Measurements from ENCODE around the gene CHCHD3. TPM values are rescaled to one million over a fixed set of nuclear protein-coding genes. Genes with fewer than 3 reads are reported as not detected.

Gene CHCHD3
- total and polyA plus RNA-seq, 2 of the 4 experiments (the other 2 are of a cell fraction) = 56.9 to 141 TPM

GRCh38 chr7:132755538-132756483, 326.1 kb downstream of the CHCHD3 start:
- peaks cover 10% of the 10 kb centered on the region for H3K9me3 ChIP-seq (ENCODE audit: control insufficient read depth, insufficient read depth, low read length)
- H4K20me1 ChIP-seq (ENCODE audit: insufficient read depth, low read length) = no peaks in the 10 kb centered on the region
- no peak overlapping the region for H3K9ac ChIP-seq (ENCODE audit: low read depth, low read length)
- dilution Hi-C loops (cut with HindIII; ENCODE audit: low sequenced_read_pairs, unreplicated experiment) (no loop called here), intact Hi-C loops (cut with micrococcal nuclease) (no loop called here), in situ Hi-C loops (cut with MboI; ENCODE audit: low sequenced_read_pairs) (no loop called here)
- no peak overlapping the region for H2BK15ac ChIP-seq (ENCODE audit: low read depth, low read length)
- H2BK5ac ChIP-seq (ENCODE audit: low read depth, low read length, poor library complexity, severe bottlenecking) = no peak overlapping the region
- peaks cover 54% of the 10 kb centered on the region for H3K27me3 ChIP-seq (ENCODE audit: control insufficient read depth, insufficient read depth, low read length)
- H3K4me3 ChIP-seq (ENCODE audit: insufficient read depth, low read depth, low read length) = no peak overlapping the region
- H3K56ac ChIP-seq (ENCODE audit: extremely low read depth, insufficient read depth, low read length) = no peak overlapping the region
- H3K4me1 ChIP-seq (ENCODE audit: control insufficient read depth, insufficient read depth, low read length) = no peaks in the 10 kb centered on the region
- H2BK120ac ChIP-seq (ENCODE audit: low read depth, low read length) = no peak overlapping the region
- no peak overlapping the region for H2AK5ac ChIP-seq (ENCODE audit: low read depth, low read length)
- H4K91ac ChIP-seq (ENCODE audit: insufficient read depth, low read depth, low read length) = no peak overlapping the region
- H2BK20ac ChIP-seq (ENCODE audit: low read depth, low read length) = no peak overlapping the region
- no peak overlapping the region for H4K8ac ChIP-seq (ENCODE audit: low read depth in 2 of 2, low read length in 2 of 2)
- no peak overlapping the region for H4K5ac ChIP-seq (ENCODE audit: low read depth, low read length)
- no peak for DNase-seq
- no peak overlapping the region for H3K27ac ChIP-seq (ENCODE audit: insufficient read depth, low read length)
- H3K4me2 ChIP-seq (ENCODE audit: low read depth, low read length) = no peak overlapping the region
- ATAC-seq (ENCODE audit: low read depth) = no peak; the same call in 1 of the 2 replicates
- H3K9me1 ChIP-seq (ENCODE audit: insufficient read depth, low read length) = no peaks in the 10 kb centered on the region; the same call in 1 of the 2 replicates
- ChIA-PET CTCF (no interaction called here), POLR2A (ENCODE audit: unreplicated experiment) (no interaction called here)
- 40% methylated on average over 1 of the region's 5 CpGs; no CpG with 5 or more reads in 1 of the 2 experiments for WGBS, 2 experiments (ENCODE audit: extremely low coverage in 2 of 2, insufficient read length in 1 of 2)
- H3K36me3 ChIP-seq (ENCODE audit: control insufficient read depth, insufficient read depth, low read length) = no peaks in the 10 kb centered on the region
- no peaks in the 10 kb centered on the region for H3K79me1 ChIP-seq (ENCODE audit: low read depth in 1 of 2, low read length in 2 of 2)
- H3K4ac ChIP-seq (ENCODE audit: low read depth, low read length) = no peak overlapping the region
- H3K18ac ChIP-seq (ENCODE audit: low read depth, low read length) = no peak overlapping the region
- no peak overlapping the region for H2AFZ ChIP-seq (replicated peaks; ENCODE audit: low read length, poor library complexity)
- no peak overlapping the region for H3K23ac ChIP-seq (ENCODE audit: low read depth, low read length)
- no peak overlapping the region for H3K14ac ChIP-seq (replicated peaks; ENCODE audit: low read depth, low read length)
- H2AK9ac ChIP-seq (replicated peaks; ENCODE audit: low read depth, low read length, poor library complexity) = no peak overlapping the region
- TF ChIP-seq RAD21 (IDR thresholded peaks at IDR 0.05; ENCODE audit: low read length) (no peak), SMC3 (IDR thresholded peaks at IDR 0.05; ENCODE audit: low read depth, low read length) (no peak), USF2 (IDR thresholded peaks at IDR 0.05; ENCODE audit: low read depth, low read length) (no peak), MAFK (IDR thresholded peaks at IDR 0.05; ENCODE audit: low read depth, low read length) (no peak), MAZ (IDR thresholded peaks at IDR 0.05; ENCODE audit: borderline replicate concordance, low read depth, low read length) (no peak)
- TF ChIP-seq, protein P1, sequence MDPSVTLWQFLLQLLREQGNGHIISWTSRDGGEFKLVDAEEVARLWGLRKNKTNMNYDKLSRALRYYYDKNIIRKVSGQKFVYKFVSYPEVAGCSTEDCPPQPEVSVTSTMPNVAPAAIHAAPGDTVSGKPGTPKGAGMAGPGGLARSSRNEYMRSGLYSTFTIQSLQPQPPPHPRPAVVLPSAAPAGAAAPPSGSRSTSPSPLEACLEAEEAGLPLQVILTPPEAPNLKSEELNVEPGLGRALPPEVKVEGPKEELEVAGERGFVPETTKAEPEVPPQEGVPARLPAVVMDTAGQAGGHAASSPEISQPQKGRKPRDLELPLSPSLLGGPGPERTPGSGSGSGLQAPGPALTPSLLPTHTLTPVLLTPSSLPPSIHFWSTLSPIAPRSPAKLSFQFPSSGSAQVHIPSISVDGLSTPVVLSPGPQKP (IDR thresholded peaks at IDR 0.05; ENCODE audit: borderline replicate concordance, low read depth, low read length) = no peak
- TF ChIP-seq, protein P2, sequence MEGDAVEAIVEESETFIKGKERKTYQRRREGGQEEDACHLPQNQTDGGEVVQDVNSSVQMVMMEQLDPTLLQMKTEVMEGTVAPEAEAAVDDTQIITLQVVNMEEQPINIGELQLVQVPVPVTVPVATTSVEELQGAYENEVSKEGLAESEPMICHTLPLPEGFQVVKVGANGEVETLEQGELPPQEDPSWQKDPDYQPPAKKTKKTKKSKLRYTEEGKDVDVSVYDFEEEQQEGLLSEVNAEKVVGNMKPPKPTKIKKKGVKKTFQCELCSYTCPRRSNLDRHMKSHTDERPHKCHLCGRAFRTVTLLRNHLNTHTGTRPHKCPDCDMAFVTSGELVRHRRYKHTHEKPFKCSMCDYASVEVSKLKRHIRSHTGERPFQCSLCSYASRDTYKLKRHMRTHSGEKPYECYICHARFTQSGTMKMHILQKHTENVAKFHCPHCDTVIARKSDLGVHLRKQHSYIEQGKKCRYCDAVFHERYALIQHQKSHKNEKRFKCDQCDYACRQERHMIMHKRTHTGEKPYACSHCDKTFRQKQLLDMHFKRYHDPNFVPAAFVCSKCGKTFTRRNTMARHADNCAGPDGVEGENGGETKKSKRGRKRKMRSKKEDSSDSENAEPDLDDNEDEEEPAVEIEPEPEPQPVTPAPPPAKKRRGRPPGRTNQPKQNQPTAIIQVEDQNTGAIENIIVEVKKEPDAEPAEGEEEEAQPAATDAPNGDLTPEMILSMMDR (conservative IDR thresholded peaks at IDR 0.05; ENCODE audit: low read depth, low read length) = no peak
- BruUV-seq (replicated peaks) = no TSS peak
